ENCODE results near the gene ARHGAP35. TPM values are rescaled to one million over a fixed set of nuclear protein-coding genes. Genes with fewer than 3 reads are reported as not detected.
A peak's percentile ranks its signal among the peaks of the same experiment; 100 is the strongest.

ARHGAP35 gene
- total RNA-seq, 4 donors from 2014 or later, result 30.1 to 45.2 (median 37.2) TPM

- DNase-seq (ENCODE audit: low spot score) (no peak), ATAC-seq (ENCODE audit: low FRiP score) (peak; percentile 47)
- no peak for TF ChIP-seq CTCF (IDR thresholded peaks at IDR 0.05)
Observed at GRCh38 chr19:46898731-46899130, 37.9 kb downstream of the ARHGAP35 start.

- DNase-seq (ENCODE audit: low spot score), result no peak
- no peak for TF ChIP-seq CTCF (IDR thresholded peaks at IDR 0.05)
- no peak for ATAC-seq (ENCODE audit: low FRiP score)
Observed at GRCh38 chr19:46900341-46900740, 39.5 kb downstream of the ARHGAP35 start.

- ATAC-seq (ENCODE audit: low FRiP score) (no peak), DNase-seq (ENCODE audit: low spot score) (no peak)
- no peak for TF ChIP-seq CTCF (IDR thresholded peaks at IDR 0.05)
Observed at GRCh38 chr19:46901701-46902401, 41.1 kb downstream of the ARHGAP35 start.

GRCh38 chr19:46902402-46902766, 41.6 kb downstream of the ARHGAP35 start:
- no peak for TF ChIP-seq CTCF (IDR thresholded peaks at IDR 0.05)
- DNase-seq (ENCODE audit: low spot score), result no peak
- no peak for ATAC-seq (ENCODE audit: low FRiP score)

- no peak for ATAC-seq (ENCODE audit: low FRiP score)
- TF ChIP-seq CTCF (IDR thresholded peaks at IDR 0.05), result no peak
Observed at GRCh38 chr19:46903458-46903857, 42.7 kb downstream of the ARHGAP35 start.

GRCh38 chr19:46904114-46905060, 43.6 kb downstream of the ARHGAP35 start:
- peak; percentile 12 for ATAC-seq (ENCODE audit: low FRiP score)
- TF ChIP-seq CTCF (IDR thresholded peaks at IDR 0.05), result no peak
- DNase-seq (ENCODE audit: low spot score), result no peak

More at GRCh38 chr19:46903458-46903857, 42.7 kb downstream of the ARHGAP35 start:
- no peak for DNase-seq (ENCODE audit: low spot score)

All from omental fat pad (tissue), 4 donors.